SK-N-SH treated with all-trans-retinoic acid at 6 μM for 48 hours (cell line): ENCODE results near the gene RNF157.

Experiments used
- ATAC-seq: fragments of 200-7000 bp; cut with Tn5 transposase; 3 replicates; pipeline ENCODE4 v1.9.1; 2020; ENCODE audit warnings: mild to moderate bottlenecking, moderate library complexity
- ARNTL ChIP-seq: fragments of 450-650 bp; formaldehyde crosslinking; IDR thresholded peaks from 2 replicates; pipeline ENCODE4 v1.5.0; 2020; ENCODE audit warnings: low read depth, mild to moderate bottlenecking, moderate library complexity, borderline replicate concordance
- BACH2 ChIP-seq: fragments of 250-450 bp; sonication (Bioruptor Pico); IDR thresholded peaks from 2 replicates; pipeline ENCODE4 v1.9.0; 2021; ENCODE audit warnings: mild to moderate bottlenecking, borderline replicate concordance
- ESRRG ChIP-seq: fragments of 250-450 bp; sonication (Bioruptor Pico); IDR thresholded peaks from 2 replicates; pipeline ENCODE4 v1.6.1; 2021; ENCODE audit warnings: mild to moderate bottlenecking
- GLIS3 ChIP-seq: fragments of 250-450 bp; sonication (Bioruptor Pico); IDR thresholded peaks from 2 replicates; pipeline ENCODE4 v1.5.0; 2020; ENCODE audit warnings: mild to moderate bottlenecking, moderate library complexity
- ISL1 ChIP-seq: fragments of 250-450 bp; sonication (Bioruptor Pico); IDR thresholded peaks from 2 replicates; pipeline ENCODE4 v2.1.2; 2022; ENCODE audit warnings: mild to moderate bottlenecking, moderate library complexity
- OSR1 ChIP-seq: fragments of 250-450 bp; sonication (Bioruptor Pico); IDR thresholded peaks from 2 replicates; pipeline ENCODE4 v1.8.0; 2022; ENCODE audit warnings: moderate library complexity, mild to moderate bottlenecking, inconsistent platforms
- PPARA ChIP-seq: fragments of 250-450 bp; sonication (Bioruptor Pico); IDR thresholded peaks from 2 replicates; pipeline ENCODE4 v1.5.0; 2020; ENCODE audit warnings: mild to moderate bottlenecking, borderline replicate concordance
- RARB ChIP-seq: fragments of 250-450 bp; sonication (Bioruptor Pico); IDR thresholded peaks from 2 replicates; pipeline ENCODE4 v1.8.0; 2021; ENCODE audit warnings: mild to moderate bottlenecking, moderate library complexity
- SNAI2 ChIP-seq: fragments of 250-450 bp; sonication (Bioruptor Pico); IDR thresholded peaks from 2 replicates; pipeline ENCODE4 v1.5.0; 2020; ENCODE audit warnings: mild to moderate bottlenecking, moderate library complexity
- TCF4 ChIP-seq: fragments of 250-450 bp; sonication (Bioruptor Pico); IDR thresholded peaks from 2 replicates; pipeline ENCODE4 v1.8.0; 2021; ENCODE audit warnings: mild to moderate bottlenecking, moderate library complexity, borderline replicate concordance
- TOX ChIP-seq: fragments of 250-450 bp; sonication (Bioruptor Pico); IDR thresholded peaks from 2 replicates; pipeline ENCODE4 v1.8.0; 2021; ENCODE audit warnings: mild to moderate bottlenecking, moderate library complexity, borderline replicate concordance
- ZC3H10 ChIP-seq: fragments of 250-450 bp; sonication (Bioruptor Pico); IDR thresholded peaks from 2 replicates; pipeline ENCODE4 v1.5.1; 2021; ENCODE audit warnings: mild to moderate bottlenecking, moderate library complexity
- ZFP30 ChIP-seq: fragments of 450-650 bp; formaldehyde crosslinking; IDR thresholded peaks from 2 replicates; pipeline ENCODE4 v1.5.0; 2022; ENCODE audit warnings: mild to moderate bottlenecking, moderate library complexity
- ZNF565 ChIP-seq: fragments of 450-650 bp; formaldehyde crosslinking; conservative IDR thresholded peaks from 2 replicates; pipeline ENCODE4 v1.5.0; 2020; ENCODE audit warnings: low read depth, mild to moderate bottlenecking, moderate library complexity
- ZNF70 ChIP-seq: fragments of 450-650 bp; formaldehyde crosslinking; IDR thresholded peaks from 2 replicates; pipeline ENCODE4 v1.5.0; 2020; ENCODE audit warnings: mild to moderate bottlenecking, moderate library complexity
- ZNF8 ChIP-seq: fragments of 450-650 bp; formaldehyde crosslinking; IDR thresholded peaks from 2 replicates; pipeline ENCODE4 v1.5.0; 2020; ENCODE audit warnings: mild to moderate bottlenecking, moderate library complexity
- TF ChIP-seq, protein P1 (sequence below): fragments of 250-450 bp; sonication (Bioruptor Pico); IDR thresholded peaks from 2 replicates; pipeline ENCODE4 v1.5.0; 2020; ENCODE audit warnings: mild to moderate bottlenecking, moderate library complexity
- TF ChIP-seq, protein P2 (sequence below): fragments of 250-450 bp; sonication (Bioruptor Pico); IDR thresholded peaks from 2 replicates; pipeline ENCODE4 v1.8.0; 2020; ENCODE audit warnings: mild to moderate bottlenecking, moderate library complexity, borderline replicate concordance
- TF ChIP-seq, protein P3 (sequence below): fragments of 250-450 bp; sonication (Bioruptor Pico); IDR thresholded peaks from 2 replicates; pipeline ENCODE4 v1.8.0; 2021; ENCODE audit warnings: low read depth, mild to moderate bottlenecking, moderate library complexity, borderline replicate concordance
- TF ChIP-seq, protein P4 (sequence below): fragments of 250-450 bp; sonication (Bioruptor Pico); IDR thresholded peaks from 2 replicates; pipeline ENCODE4 v1.5.1; 2021; ENCODE audit warnings: mild to moderate bottlenecking, moderate library complexity
- TF ChIP-seq, protein P5 (sequence below): fragments of 250-450 bp; sonication (Bioruptor Pico); IDR thresholded peaks from 2 replicates; pipeline ENCODE4 v1.5.1; 2020; ENCODE audit warnings: low read depth, mild to moderate bottlenecking, moderate library complexity

RNF157 gene

DNA sequence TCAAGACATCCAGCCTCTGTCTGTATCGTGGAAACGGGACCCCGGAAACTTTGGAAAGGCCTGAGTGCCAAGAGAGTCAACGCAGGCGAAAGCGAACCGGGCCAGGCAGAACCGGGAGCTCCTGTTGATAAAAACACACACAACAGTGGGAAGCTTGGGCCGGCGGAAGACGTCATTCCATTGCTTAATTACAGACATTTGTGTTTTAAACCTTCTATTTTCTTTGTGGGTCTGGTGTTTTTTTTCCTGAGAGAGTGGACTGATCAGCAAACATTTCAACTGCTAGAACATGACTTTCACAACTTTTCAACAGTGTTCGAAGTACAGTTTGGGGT is 878 bp upstream of the RNF157 start (continued):
- TF ChIP-seq, protein P1, sequence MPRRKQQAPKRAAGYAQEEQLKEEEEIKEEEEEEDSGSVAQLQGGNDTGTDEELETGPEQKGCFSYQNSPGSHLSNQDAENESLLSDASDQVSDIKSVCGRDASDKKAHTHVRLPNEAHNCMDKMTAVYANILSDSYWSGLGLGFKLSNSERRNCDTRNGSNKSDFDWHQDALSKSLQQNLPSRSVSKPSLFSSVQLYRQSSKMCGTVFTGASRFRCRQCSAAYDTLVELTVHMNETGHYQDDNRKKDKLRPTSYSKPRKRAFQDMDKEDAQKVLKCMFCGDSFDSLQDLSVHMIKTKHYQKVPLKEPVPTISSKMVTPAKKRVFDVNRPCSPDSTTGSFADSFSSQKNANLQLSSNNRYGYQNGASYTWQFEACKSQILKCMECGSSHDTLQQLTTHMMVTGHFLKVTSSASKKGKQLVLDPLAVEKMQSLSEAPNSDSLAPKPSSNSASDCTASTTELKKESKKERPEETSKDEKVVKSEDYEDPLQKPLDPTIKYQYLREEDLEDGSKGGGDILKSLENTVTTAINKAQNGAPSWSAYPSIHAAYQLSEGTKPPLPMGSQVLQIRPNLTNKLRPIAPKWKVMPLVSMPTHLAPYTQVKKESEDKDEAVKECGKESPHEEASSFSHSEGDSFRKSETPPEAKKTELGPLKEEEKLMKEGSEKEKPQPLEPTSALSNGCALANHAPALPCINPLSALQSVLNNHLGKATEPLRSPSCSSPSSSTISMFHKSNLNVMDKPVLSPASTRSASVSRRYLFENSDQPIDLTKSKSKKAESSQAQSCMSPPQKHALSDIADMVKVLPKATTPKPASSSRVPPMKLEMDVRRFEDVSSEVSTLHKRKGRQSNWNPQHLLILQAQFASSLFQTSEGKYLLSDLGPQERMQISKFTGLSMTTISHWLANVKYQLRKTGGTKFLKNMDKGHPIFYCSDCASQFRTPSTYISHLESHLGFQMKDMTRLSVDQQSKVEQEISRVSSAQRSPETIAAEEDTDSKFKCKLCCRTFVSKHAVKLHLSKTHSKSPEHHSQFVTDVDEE (CRISPR knock-in tag), result no peak
- TF ChIP-seq GLIS3 (no peak), TOX (no peak)

DNA sequence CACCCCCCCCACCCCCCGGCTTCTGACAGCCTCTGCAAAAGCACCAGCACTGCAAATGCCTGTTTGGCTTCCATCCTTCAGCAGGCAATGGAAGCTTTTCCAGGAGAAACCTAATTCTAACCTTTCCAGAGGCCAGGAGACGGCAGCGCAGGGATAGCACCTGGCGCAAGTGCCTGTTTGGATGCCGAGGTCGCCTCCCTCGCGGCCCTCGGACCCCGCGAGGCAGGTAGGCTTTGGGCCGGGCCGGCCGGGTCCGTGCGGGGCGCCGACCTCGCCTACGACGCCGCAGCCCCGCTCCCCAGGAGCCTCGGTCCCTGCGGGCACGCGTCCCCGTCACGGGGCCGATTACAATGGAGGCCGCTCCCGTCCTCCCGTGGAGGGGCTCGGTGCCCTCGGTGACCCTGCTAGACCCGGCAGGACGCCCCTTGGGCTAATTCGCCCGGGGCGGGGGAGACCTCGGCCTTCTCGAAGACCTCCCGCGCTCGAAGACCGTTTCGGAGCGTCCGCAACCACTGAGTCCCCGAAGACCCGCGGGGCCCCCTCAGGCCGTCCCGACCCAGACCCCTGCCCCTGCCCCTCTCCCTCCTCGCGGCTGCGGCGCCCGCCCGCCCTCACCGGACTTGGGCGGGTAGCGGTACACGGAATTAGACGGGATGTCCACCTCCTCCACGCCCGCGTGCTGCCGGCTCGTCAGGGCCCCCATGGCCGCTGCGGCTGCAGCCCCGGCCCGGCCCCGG is 587 bp downstream of the RNF157 start:
- ATAC-seq, result peak; percentile 13
- TF ChIP-seq OSR1 (CRISPR knock-in tag), result no peak

DNA sequence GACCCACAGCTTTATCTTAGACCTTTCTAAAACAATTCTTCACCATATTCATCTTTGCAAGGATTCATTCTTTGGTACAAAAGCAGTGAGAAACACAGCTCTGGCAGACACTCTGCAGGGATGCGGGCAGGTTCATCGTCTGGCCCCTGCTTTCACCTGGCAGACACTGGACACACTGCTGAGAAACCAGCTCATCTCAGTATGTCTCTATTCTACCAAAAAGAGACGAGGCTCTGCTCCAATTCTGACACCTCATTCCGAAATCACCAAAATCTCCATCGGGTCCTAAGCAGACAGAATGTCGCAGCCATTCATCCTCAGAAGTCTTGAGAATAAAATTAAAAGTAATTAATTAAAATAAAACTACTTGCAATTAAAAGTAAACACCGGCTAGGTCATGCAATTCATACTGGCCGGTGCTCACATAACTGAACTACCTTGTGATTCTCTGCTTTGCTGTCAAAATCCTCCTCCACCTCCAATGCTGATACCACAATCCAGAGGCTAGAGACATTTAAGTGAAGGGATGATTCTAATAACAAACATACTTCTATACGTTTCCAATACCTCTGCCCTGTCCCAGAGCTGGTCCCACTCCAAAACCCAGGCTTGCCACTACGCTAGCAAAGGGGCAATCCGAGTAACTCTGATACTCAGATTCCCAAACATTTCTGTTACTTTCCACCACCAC is 1.3 kb downstream of the RNF157 start:
- ATAC-seq, result no peak
- no peak for TF ChIP-seq ARNTL (CRISPR knock-in tag)
- TF ChIP-seq ZFP30 (CRISPR knock-in tag), result no peak
- no peak for TF ChIP-seq ZNF8 (CRISPR knock-in tag)
- TF ChIP-seq, protein P2, sequence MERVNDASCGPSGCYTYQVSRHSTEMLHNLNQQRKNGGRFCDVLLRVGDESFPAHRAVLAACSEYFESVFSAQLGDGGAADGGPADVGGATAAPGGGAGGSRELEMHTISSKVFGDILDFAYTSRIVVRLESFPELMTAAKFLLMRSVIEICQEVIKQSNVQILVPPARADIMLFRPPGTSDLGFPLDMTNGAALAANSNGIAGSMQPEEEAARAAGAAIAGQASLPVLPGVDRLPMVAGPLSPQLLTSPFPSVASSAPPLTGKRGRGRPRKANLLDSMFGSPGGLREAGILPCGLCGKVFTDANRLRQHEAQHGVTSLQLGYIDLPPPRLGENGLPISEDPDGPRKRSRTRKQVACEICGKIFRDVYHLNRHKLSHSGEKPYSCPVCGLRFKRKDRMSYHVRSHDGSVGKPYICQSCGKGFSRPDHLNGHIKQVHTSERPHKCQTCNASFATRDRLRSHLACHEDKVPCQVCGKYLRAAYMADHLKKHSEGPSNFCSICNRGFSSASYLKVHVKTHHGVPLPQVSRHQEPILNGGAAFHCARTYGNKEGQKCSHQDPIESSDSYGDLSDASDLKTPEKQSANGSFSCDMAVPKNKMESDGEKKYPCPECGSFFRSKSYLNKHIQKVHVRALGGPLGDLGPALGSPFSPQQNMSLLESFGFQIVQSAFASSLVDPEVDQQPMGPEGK (CRISPR knock-in tag), result no peak
- TF ChIP-seq SNAI2 (CRISPR knock-in tag), result no peak
- TF ChIP-seq, protein P3, sequence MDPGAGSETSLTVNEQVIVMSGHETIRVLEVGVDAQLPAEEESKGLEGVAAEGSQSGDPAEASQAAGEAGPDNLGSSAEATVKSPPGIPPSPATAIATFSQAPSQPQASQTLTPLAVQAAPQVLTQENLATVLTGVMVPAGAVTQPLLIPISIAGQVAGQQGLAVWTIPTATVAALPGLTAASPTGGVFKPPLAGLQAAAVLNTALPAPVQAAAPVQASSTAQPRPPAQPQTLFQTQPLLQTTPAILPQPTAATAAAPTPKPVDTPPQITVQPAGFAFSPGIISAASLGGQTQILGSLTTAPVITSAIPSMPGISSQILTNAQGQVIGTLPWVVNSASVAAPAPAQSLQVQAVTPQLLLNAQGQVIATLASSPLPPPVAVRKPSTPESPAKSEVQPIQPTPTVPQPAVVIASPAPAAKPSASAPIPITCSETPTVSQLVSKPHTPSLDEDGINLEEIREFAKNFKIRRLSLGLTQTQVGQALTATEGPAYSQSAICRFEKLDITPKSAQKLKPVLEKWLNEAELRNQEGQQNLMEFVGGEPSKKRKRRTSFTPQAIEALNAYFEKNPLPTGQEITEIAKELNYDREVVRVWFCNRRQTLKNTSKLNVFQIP (CRISPR knock-in tag), result no peak
- no peak for TF ChIP-seq PPARA (CRISPR knock-in tag)
- no peak for TF ChIP-seq ZNF565 (CRISPR knock-in tag)
- no peak for TF ChIP-seq BACH2
- no peak for TF ChIP-seq ESRRG (CRISPR knock-in tag)
- no peak for TF ChIP-seq TCF4
- TF ChIP-seq, protein P4, sequence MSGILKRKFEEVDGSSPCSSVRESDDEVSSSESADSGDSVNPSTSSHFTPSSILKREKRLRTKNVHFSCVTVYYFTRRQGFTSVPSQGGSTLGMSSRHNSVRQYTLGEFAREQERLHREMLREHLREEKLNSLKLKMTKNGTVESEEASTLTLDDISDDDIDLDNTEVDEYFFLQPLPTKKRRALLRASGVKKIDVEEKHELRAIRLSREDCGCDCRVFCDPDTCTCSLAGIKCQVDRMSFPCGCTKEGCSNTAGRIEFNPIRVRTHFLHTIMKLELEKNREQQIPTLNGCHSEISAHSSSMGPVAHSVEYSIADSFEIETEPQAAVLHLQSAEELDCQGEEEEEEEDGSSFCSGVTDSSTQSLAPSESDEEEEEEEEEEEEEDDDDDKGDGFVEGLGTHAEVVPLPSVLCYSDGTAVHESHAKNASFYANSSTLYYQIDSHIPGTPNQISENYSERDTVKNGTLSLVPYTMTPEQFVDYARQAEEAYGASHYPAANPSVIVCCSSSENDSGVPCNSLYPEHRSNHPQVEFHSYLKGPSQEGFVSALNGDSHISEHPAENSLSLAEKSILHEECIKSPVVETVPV (CRISPR knock-in tag), result no peak
- TF ChIP-seq ISL1, result no peak
- TF ChIP-seq GLIS3, result no peak
- TF ChIP-seq, protein P5, sequence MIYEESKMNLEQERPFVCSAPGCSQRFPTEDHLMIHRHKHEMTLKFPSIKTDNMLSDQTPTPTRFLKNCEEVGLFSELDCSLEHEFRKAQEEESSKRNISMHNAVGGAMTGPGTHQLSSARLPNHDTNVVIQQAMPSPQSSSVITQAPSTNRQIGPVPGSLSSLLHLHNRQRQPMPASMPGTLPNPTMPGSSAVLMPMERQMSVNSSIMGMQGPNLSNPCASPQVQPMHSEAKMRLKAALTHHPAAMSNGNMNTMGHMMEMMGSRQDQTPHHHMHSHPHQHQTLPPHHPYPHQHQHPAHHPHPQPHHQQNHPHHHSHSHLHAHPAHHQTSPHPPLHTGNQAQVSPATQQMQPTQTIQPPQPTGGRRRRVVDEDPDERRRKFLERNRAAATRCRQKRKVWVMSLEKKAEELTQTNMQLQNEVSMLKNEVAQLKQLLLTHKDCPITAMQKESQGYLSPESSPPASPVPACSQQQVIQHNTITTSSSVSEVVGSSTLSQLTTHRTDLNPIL (CRISPR knock-in tag), result no peak
- no peak for TF ChIP-seq OSR1 (CRISPR knock-in tag)
- no peak for TF ChIP-seq ZC3H10
- no peak for TF ChIP-seq RARB (CRISPR knock-in tag)
- no peak for TF ChIP-seq ZNF70 (CRISPR knock-in tag)
- TF ChIP-seq TOX, result no peak
